Heart left ventricle (tissue), 13 donors: ENCODE results near the gene DEFB124.

ENCODE experiments used
- POLR2A ChIP-seq, 2 donors: fragments of 450-650 bp; IDR thresholded peaks; one replicate each; pipeline ENCODE4 v1.6.1; 2017; ENCODE audit warnings: antibody characterized with exemption in 2 of 2, mild to moderate bottlenecking in 2 of 2, moderate library complexity in 2 of 2
- TF ChIP-seq, protein P1 (sequence below), 12 donors: fragments of 200-600 bp; sonication (generic) in 4 of 12; IDR thresholded peaks; one replicate each; pipeline versions ENCODE4 v1.5.0 to v1.8.0; 2018 to 2022; ENCODE audit warnings: antibody characterized with exemption in 12 of 12, mild to moderate bottlenecking in 5 of 12
- donor health status: ischemic (EF 13 %, LVEDD 7.1; RV severe dilation, severe dysfunction).
- donor health status: DM: no; HTN: yes; CAD: no.
- donor health status: DM: no; HTN: no; CAD: no.
- donor health status: ischemic (EF 25% LVEDD 6.9; RV normal size, moderate dysfunction).
- donor health status: ischemic (EF 25% LVEDD 5.7; RV mildly dilated, moderate dysfunction).
- donor health status: ischemic (EF 35%, LVEDD 5.7; RV mildly dilated, moderate dysfunction).
- donor health status: nonischemic (EF 11% LVEDD 7.7; RV severe dilation, severe dysfunction).
- donor health status: DM: yes; HTN: yes; CAD: no.
- donor health status: PGD.
- donor health status: ischemic (EF 29% LVEDD 5.4; RV normal size, mild dysfunction).
- donor health status: nonischemic (EF 23%, LVEDD 6.1; RV moderate dilation, normal function).

- TF ChIP-seq, protein P1, sequence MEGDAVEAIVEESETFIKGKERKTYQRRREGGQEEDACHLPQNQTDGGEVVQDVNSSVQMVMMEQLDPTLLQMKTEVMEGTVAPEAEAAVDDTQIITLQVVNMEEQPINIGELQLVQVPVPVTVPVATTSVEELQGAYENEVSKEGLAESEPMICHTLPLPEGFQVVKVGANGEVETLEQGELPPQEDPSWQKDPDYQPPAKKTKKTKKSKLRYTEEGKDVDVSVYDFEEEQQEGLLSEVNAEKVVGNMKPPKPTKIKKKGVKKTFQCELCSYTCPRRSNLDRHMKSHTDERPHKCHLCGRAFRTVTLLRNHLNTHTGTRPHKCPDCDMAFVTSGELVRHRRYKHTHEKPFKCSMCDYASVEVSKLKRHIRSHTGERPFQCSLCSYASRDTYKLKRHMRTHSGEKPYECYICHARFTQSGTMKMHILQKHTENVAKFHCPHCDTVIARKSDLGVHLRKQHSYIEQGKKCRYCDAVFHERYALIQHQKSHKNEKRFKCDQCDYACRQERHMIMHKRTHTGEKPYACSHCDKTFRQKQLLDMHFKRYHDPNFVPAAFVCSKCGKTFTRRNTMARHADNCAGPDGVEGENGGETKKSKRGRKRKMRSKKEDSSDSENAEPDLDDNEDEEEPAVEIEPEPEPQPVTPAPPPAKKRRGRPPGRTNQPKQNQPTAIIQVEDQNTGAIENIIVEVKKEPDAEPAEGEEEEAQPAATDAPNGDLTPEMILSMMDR (IDR thresholded peaks at IDR 0.05), result no peak
- no peak for TF ChIP-seq POLR2A (IDR thresholded peaks at IDR 0.05)
Observed at GRCh38 chr20:31452575-31452974, 22.4 kb downstream of the DEFB124 start.
